IPS-15b (cell line): ENCODE measurements around the gene CTCF.
A peak's percentile ranks its signal among the peaks of the same experiment; 100 is the strongest.

Experiments
- H3K27me3 ChIP-seq: one replicate; pipeline ENCODE4 v1.6.1; 2013; ENCODE audit warnings: low read length; ENCODE audit not compliant: control insufficient read depth, insufficient read depth
- H3K36me3 ChIP-seq: one replicate; pipeline ENCODE4 v1.6.1; 2013; ENCODE audit warnings: low read length; ENCODE audit not compliant: control insufficient read depth, insufficient read depth
- H3K4me1 ChIP-seq: one replicate; pipeline ENCODE4 v1.6.1; 2013; ENCODE audit warnings: mild to moderate bottlenecking, low read length; ENCODE audit not compliant: control insufficient read depth, insufficient read depth
- H3K4me3 ChIP-seq: one replicate; pipeline ENCODE4 v1.5.1; 2013; ENCODE audit warnings: low read depth, low read length
- H3K9ac ChIP-seq: one replicate; pipeline ENCODE4 v1.6.1; 2013; ENCODE audit warnings: low read depth, mild to moderate bottlenecking, low read length
- H3K9me3 ChIP-seq: one replicate; pipeline ENCODE4 v1.6.1; 2013; ENCODE audit warnings: mild to moderate bottlenecking, low read length; ENCODE audit not compliant: control insufficient read depth, insufficient read depth

Gene CTCF

DNA sequence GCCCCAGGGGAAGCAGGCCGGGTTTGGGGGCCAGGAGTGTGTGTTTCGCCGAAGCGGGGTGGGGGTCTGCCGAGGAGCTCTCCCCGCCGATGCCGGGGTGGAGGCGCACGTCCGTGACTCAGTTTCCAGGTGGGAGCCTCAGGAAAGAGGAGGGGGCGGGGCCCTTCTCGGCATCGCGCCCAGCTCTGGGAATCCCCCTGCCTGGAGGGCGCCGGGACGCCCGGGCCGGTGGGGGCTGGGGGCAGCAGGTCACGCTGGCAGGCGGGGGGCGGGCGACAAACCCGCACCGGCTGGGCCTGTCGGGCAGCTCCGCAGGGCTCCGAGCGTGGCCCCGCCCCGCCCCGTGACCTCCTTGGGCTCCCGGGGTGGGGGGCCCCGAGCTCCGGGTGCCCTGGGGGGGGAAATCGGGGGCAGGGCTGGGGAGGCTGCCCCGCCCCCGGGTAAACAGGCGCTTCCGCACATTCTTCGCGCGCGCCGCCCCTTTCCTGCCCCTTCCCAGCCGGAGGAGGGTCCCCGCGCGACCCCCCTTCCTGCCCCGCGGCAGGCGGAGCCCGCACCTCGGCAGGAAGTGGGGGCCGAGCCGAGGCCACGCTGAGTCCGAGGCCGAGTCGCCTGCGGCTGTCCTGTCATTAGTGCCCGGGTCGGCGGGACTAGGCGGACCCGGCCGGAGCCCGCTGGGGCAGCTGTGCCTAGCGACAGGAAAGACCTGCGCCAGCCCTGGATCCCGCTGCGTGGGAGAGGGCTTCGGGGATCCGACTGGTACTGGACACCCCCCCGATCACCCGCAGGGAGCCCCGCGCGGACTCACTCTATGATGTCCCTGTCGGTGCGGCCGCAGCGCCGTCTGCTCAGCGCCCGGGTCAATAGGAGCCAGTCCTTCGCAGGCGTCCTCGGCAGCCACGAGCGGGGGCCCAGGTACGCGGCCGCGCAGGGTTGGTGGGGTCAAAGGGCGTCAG, 24.4 kb upstream of the CTCF start:
- Histone ChIP-seq H3K27me3 (peaks cover 48% of the 10 kb centered on the region), H3K4me1 (peaks cover 8% of the 10 kb centered on the region), H3K9me3 (no peaks in the 10 kb centered on the region), H3K36me3 (peaks cover 23% of the 10 kb centered on the region), H3K9ac (no peak overlapping the region), H3K4me3 (peak overlapping the region; percentile 71)

DNA sequence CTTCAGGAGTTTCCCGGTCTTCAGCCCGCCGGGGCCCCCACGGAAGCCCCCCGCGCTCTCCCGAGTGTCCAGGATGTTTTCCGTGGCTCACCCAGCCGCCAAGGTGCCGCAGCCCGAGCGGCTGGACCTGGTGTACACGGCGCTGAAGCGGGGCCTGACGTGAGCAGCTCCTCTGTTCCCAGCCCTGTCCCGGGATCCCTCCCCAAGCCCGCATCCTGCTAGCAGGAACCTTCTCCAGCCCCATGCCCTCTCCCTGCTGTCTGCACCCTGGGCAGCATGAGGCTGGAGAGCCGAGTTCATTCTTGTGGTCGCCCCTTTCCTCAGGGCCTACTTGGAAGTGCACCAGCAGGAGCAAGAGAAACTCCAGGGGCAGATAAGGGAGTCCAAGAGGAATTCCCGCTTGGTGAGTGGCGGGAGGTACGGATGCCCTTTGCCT, 23.6 kb upstream of the CTCF start:
- no peaks in the 10 kb centered on the region for H3K9me3 ChIP-seq
- H3K36me3 ChIP-seq, result peaks cover 28% of the 10 kb centered on the region
- peaks cover 8% of the 10 kb centered on the region for H3K4me1 ChIP-seq
- peaks cover 42% of the 10 kb centered on the region for H3K27me3 ChIP-seq
- no peak overlapping the region for H3K9ac ChIP-seq
- peak overlapping the region; percentile 71 for H3K4me3 ChIP-seq

DNA sequence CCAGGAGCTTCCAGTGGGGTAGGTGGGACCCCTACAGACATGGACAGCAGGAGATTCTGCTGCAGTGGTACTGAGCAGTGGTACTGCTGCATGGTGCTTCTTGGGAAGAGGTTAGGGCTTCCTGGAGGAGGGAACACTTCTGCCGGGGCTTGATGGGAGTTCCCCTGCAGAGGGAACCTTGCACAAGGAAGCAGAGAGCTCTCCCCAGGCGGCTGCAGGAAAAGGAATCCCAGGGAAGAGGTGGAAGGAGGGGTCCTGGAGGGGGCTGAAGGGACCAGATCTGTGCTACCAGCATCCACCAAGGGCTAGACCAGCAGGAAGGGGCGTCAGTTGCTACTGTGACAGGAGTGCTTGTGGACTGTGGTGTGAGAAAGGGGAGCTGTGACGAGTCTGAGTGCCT, 23.1 kb upstream of the CTCF start:
- H3K9me3 ChIP-seq, result no peaks in the 10 kb centered on the region
- peaks cover 29% of the 10 kb centered on the region for H3K36me3 ChIP-seq
- peak overlapping the region; percentile 71 for H3K4me3 ChIP-seq
- peaks cover 8% of the 10 kb centered on the region for H3K4me1 ChIP-seq
- peaks cover 41% of the 10 kb centered on the region for H3K27me3 ChIP-seq
- H3K9ac ChIP-seq, result no peak overlapping the region

DNA sequence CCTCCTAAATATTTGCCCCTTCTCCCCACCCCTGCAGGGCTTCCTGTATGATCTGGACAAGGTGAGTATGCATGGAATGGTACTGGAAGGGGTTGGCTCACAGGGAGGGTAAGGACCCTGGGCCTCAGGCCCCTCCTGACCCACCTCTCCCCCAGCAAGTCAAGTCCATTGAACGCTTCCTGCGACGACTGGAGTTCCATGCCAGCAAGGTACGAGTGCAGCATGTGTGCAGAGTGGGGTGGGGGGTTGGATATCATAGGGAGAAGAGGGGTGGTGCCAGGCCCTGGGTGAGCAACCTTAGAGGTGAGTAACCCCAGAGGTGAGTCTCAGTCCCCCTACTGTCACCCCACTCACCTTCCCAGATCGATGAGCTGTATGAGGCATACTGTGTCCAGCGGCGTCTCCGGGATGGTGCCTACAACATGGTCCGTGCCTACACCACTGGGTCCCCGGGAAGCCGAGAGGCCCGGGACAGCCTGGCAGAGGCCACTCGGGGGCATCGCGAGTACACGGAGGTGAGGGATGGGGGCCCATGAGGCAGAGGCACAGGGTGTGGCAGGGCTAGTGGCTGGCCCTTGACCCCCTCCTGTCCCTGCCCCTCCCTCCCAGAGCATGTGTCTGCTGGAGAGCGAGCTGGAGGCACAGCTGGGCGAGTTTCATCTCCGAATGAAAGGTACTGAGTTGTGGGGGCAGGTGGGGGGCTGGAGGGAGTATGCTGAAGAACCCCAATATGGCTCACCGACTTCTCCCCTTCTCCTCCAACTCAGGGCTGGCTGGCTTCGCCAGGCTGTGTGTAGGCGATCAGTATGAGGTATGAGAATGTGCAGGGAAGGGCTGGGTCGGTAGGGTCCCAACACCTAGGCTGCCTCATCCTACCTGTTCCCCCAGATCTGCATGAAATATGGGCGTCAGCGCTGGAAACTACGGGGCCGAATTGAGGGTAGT, 22.4 kb upstream of the CTCF start:
- H3K9ac ChIP-seq, result no peak overlapping the region
- no peak overlapping the region for H3K4me3 ChIP-seq
- H3K36me3 ChIP-seq, result peaks cover 35% of the 10 kb centered on the region
- peaks cover 34% of the 10 kb centered on the region for H3K27me3 ChIP-seq
- H3K4me1 ChIP-seq, result peaks cover 8% of the 10 kb centered on the region
- no peaks in the 10 kb centered on the region for H3K9me3 ChIP-seq

DNA sequence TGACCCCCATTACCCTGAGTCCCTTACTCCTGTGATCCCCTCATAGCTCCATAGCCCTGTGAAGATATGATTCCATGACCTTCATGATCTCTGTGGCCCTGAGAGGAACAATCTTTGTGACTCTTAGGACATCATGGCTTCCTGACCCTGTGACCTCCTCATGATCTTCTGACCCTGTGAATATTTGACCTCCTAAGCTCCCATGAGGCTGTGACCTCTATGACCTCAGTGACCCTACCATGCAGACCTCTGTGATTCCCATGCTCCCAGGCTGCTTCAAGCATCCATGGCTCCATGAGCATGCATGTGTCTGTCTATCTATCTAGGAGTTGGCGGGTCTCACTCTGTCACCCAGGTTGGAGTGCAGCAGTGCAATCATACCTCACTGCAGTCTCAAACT, 21.6 kb upstream of the CTCF start:
- Histone ChIP-seq H3K4me3 (no peak overlapping the region), H3K4me1 (peaks cover 8% of the 10 kb centered on the region), H3K9me3 (no peaks in the 10 kb centered on the region), H3K27me3 (peaks cover 26% of the 10 kb centered on the region), H3K9ac (no peak overlapping the region), H3K36me3 (peaks cover 37% of the 10 kb centered on the region)

DNA sequence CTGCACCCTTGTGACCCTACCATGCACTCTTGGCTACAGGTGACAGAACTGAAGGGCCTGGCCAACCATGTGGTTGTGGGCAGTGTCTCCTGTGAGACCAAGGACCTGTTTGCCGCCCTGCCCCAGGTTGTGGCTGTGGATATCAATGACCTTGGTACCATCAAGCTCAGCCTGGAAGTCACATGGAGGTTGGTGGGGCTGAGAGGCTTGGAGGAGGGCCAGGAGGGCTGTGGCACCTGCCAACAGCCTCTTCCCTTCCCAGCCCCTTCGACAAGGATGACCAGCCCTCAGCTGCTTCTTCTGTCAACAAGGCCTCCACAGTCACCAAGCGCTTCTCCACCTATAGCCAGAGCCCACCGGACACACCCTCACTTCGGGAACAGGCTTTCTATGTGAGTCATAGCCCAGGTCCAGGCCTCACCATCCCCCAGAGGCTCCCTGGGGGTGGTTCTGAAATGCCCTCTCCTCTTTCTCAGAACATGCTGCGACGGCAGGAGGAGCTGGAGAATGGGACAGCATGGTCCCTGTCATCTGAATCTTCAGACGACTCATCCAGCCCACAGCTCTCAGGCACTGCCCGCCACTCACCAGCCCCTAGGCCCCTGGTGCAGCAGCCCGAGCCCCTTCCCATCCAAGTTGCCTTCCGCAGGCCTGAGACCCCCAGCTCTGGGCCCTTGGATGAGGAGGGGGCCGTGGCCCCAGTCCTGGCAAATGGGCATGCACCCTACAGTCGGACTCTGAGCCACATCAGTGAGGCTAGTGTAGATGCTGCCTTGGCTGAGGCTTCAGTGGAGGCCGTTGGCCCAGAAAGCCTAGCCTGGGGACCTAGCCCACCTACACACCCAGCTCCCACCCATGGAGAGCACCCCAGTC, 20.7 kb upstream of the CTCF start:
- Histone ChIP-seq H3K9ac (no peak overlapping the region), H3K27me3 (peaks cover 18% of the 10 kb centered on the region), H3K4me3 (no peak overlapping the region), H3K4me1 (peaks cover 5% of the 10 kb centered on the region), H3K9me3 (no peaks in the 10 kb centered on the region), H3K36me3 (peaks cover 40% of the 10 kb centered on the region)

DNA sequence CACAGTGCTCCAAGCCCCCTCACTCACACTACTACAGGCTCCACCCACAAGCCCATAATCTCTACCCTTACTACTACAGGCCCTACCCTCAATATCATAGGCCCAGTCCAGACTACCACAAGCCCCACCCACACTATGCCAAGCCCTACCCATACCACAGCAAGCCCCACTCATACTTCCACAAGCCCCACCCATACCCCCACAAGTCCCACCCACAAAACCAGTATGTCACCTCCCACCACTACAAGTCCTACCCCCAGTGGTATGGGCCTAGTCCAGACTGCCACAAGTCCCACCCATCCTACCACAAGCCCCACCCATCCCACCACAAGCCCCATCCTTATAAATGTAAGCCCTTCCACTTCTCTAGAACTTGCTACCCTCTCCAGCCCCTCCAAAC, 19.9 kb upstream of the CTCF start:
- H3K9ac ChIP-seq, result no peak overlapping the region
- peaks cover 14% of the 10 kb centered on the region for H3K27me3 ChIP-seq
- peaks cover 6% of the 10 kb centered on the region for H3K4me1 ChIP-seq
- H3K4me3 ChIP-seq, result no peak overlapping the region
- H3K9me3 ChIP-seq, result no peaks in the 10 kb centered on the region
- H3K36me3 ChIP-seq, result peaks cover 41% of the 10 kb centered on the region

DNA sequence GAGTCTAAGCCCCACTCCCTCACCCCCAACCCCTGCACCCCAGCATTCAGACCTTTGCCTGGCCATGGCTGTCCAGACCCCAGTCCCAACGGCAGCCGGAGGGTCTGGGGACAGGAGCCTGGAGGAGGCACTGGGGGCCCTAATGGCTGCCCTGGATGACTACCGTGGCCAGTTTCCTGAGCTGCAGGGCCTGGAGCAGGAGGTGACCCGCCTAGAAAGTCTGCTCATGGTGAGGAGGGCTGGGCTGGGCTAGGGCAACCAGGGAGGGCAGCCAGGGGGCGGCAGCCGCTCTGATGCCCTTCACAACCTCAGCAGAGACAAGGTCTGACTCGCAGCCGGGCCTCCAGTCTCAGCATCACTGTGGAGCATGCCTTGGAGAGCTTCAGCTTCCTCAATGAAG, 19.3 kb upstream of the CTCF start:
- H3K9ac ChIP-seq, result no peak overlapping the region
- peaks cover 45% of the 10 kb centered on the region for H3K36me3 ChIP-seq
- peaks cover 6% of the 10 kb centered on the region for H3K4me1 ChIP-seq
- no peak overlapping the region for H3K4me3 ChIP-seq
- no peaks in the 10 kb centered on the region for H3K9me3 ChIP-seq
- peaks cover 14% of the 10 kb centered on the region for H3K27me3 ChIP-seq

DNA sequence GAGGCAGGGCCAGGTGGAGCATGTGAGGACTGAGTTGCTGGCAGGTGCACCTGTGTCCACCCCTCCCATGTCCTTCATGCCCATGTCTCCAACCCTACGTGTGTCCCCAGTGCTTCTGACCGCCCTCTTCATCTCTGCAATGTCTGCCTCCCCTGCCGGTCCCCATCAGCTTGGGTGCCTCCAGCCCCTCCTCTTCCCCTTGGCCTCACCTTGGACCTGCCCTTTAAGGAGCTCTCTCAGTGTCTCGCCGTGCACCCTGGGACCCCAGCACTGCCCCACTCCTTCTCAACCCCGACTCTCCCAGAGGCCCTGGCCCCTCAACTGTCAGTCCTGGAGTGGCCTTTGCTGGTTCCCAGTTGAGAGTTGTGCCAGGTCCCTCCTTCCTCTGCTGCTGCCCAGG, 18.7 kb upstream of the CTCF start:
- no peaks in the 10 kb centered on the region for H3K9me3 ChIP-seq
- peaks cover 6% of the 10 kb centered on the region for H3K4me1 ChIP-seq
- peaks cover 12% of the 10 kb centered on the region for H3K27me3 ChIP-seq
- peaks cover 47% of the 10 kb centered on the region for H3K36me3 ChIP-seq
- H3K9ac ChIP-seq, result no peak overlapping the region
- H3K4me3 ChIP-seq, result no peak overlapping the region

DNA sequence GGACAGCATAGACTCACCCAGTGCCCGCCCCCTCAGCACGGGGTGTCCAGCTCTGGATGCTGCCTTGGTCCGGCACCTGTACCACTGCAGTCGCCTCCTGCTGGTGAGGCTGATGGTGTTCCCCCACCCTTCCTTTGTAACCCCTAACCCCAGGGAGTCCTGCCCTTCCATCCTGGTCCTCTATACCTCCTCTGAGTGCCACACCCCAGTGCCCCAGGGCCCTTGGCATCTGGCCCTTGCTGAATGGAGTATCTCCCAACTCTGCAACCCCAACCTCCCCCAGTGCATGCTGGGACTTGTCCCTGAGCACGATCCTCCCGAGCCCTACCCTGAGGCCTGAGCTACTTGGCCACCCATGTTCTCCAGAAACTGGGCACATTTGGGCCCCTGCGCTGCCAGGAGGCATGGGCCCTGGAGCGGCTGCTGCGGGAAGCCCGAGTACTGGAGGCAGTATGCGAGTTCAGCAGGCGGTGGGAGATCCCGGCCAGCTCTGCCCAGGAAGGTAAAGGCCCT, 17.9 kb upstream of the CTCF start:
- Histone ChIP-seq H3K4me1 (peaks cover 2% of the 10 kb centered on the region), H3K4me3 (no peak overlapping the region), H3K27me3 (peaks cover 4% of the 10 kb centered on the region), H3K36me3 (peaks cover 48% of the 10 kb centered on the region), H3K9ac (no peak overlapping the region), H3K9me3 (no peaks in the 10 kb centered on the region)
